Brain microvascular endothelial cell (primary cell): ENCODE measurements around the gene VWC2L.

Experiments used
- DNase-seq: peaks from one replicate; pipeline ENCODE4 v3.0.0-alpha.2; 2020
- H3K27ac ChIP-seq: fragments of 250-450 bp; sonication (Bioruptor Pico); 2 replicates; pipeline ENCODE4 v1.5.1; 2020; ENCODE audit warnings: mild to moderate bottlenecking, moderate library complexity
- H3K27me3 ChIP-seq: fragments of 250-450 bp; sonication (Bioruptor Pico); replicated peaks from 2 replicates; pipeline ENCODE4 v1.5.1; 2020; ENCODE audit warnings: mild to moderate bottlenecking
- H3K36me3 ChIP-seq: fragments of 250-450 bp; sonication (Bioruptor Pico); replicated peaks from 2 replicates; pipeline ENCODE4 v1.5.1; 2020; ENCODE audit warnings: mild to moderate bottlenecking
- H3K4me3 ChIP-seq: 2 replicates; pipeline ENCODE4 v1.5.1; 2011; ENCODE audit warnings: low read depth, mild to moderate bottlenecking, control low read depth, low read length, moderate library complexity
- in situ Hi-C: cut with HindIII; loops from 2 replicates; pipeline ENCODE4 v1.10.0; 2017; ENCODE audit warnings: low sequenced_read_pairs, low pct_ligation_motif_present
- TF ChIP-seq, protein P1 (sequence below): IDR thresholded peaks from 2 replicates; pipeline ENCODE4 v1.5.1; 2011; ENCODE audit warnings: low read depth, mild to moderate bottlenecking, moderate library complexity, low read length, control low read depth, inconsistent platforms; ENCODE audit errors: missing control alignments

Gene VWC2L

DNA sequence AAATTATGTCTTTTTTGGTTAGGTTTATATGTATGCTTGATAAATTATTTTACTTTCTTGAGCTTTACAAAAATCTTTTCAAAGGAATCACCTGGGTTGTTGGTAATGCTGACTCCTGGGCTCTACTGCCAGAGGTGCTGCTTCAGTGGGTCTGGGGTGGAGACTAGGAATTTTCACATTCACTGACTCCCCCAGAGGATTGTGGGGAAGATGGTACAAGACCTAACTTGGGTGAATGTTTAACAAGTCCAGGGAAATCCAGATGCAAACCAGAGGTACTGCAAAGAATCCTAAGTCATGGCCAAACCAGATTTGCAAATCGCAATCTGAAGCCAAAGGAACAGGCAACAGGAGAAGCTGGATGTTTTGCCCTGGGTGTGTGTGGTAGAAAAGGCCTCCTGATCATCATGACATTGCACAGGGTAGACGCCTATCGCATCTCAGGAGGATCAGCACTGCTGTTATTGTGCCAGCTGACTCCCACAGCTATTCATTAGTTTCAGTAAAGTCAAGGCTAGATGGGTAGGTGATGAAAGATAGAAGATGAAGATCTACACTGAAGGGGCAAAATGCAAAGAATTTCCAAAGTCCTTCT, 213.4 kb downstream of the VWC2L start:
- no peak for DNase-seq
- in situ Hi-C loops, result no loop called here
- TF ChIP-seq, protein P1, sequence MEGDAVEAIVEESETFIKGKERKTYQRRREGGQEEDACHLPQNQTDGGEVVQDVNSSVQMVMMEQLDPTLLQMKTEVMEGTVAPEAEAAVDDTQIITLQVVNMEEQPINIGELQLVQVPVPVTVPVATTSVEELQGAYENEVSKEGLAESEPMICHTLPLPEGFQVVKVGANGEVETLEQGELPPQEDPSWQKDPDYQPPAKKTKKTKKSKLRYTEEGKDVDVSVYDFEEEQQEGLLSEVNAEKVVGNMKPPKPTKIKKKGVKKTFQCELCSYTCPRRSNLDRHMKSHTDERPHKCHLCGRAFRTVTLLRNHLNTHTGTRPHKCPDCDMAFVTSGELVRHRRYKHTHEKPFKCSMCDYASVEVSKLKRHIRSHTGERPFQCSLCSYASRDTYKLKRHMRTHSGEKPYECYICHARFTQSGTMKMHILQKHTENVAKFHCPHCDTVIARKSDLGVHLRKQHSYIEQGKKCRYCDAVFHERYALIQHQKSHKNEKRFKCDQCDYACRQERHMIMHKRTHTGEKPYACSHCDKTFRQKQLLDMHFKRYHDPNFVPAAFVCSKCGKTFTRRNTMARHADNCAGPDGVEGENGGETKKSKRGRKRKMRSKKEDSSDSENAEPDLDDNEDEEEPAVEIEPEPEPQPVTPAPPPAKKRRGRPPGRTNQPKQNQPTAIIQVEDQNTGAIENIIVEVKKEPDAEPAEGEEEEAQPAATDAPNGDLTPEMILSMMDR, result no peak
- Histone ChIP-seq H3K27me3 (no peaks in the 10 kb centered on the region), H3K4me3 (no peak overlapping the region), H3K27ac (no peak overlapping the region), H3K36me3 (no peaks in the 10 kb centered on the region)

DNA sequence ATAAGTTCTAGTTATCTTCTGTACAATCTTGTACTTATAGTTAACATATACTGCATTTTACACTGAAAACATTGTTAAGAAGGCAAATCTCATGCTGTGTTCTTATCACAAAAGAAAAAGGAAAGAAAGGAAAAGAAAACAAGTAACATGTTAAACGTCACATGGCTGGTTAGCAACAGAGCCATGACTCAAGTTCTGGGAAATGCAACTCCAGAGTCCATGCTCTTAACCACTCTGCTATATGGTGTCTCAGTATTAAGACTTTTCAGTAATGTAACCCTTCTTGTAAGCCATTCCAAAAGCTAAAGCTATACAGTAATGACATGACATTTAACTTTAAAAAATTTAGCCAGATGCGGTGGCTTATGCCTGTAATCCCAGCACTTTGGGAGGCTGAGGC, 217.2 kb downstream of the VWC2L start:
- TF ChIP-seq, protein P1, result no peak
- peak; percentile 63 for DNase-seq
- in situ Hi-C loops, result no loop called here
- no peak overlapping the region for H3K4me3 ChIP-seq
- no peaks in the 10 kb centered on the region for H3K27me3 ChIP-seq
- H3K36me3 ChIP-seq, result no peaks in the 10 kb centered on the region
- no peak overlapping the region for H3K27ac ChIP-seq
